ENCODE data around the gene CHN1.

The CHN1 gene

DNA sequence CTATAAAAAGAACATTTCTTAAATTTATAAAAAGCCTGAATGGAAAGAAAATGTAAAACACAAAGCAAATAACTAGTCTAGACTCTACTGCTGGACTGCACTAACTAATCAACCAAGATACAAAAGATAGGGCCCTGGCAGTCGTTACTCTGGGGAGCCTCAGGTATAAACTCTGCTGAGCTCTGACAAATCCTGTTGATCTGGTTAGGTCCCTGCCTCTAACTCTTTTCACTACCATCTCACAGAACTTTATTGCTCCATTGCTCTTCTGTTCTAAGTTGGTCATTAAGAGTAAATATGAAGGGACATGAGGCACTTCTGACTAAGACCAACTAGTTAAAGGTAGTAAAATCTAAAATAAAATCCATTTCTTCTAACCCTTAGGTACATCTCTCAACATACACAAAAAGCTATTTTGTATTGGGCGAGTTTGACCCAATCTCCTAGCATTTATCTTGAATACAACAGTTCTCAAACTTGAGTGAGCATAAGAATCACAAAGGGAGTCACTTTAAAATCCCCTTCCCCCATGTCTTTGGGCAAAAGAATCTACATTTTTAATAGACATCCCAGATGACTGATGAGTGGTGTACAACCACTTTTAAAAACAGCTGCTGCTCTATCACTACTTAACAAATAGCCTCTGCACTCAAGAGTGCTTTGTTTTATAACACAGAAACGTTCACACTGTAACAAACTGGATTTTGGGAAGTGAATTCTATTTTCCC lies 2.5 kb downstream of the CHN1 start:
- in situ Hi-C loops (cut with HindIII; ENCODE audit: low sequenced_read_pairs), result no loop called here

DNA sequence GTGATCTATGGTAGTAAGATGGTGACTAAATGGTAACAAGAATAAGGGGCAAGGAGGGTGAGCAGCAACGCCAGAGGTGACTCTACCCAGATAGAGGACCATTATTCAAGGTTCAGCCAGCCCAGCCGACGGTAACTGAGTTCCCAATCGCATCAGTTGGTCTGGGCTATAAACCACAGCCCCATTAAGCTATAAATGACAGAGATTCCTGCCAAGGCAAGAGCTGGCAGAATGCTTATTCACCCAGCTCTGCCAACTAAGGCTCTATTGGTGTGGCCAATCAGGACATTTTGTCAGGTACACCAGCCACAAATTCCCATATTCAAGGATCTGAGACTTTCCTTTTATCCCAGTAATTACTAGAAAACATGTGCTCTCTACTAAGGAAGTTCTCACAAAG lies 3.6 kb downstream of the CHN1 start:
- no peak for DNase-seq (ENCODE audit: low read depth, low spot score)
- H3K4me3 ChIP-seq (ENCODE audit: low read depth, low read length), result no peak overlapping the region
- in situ Hi-C loops (cut with HindIII; ENCODE audit: low sequenced_read_pairs), result no loop called here
- TF ChIP-seq, protein P1, sequence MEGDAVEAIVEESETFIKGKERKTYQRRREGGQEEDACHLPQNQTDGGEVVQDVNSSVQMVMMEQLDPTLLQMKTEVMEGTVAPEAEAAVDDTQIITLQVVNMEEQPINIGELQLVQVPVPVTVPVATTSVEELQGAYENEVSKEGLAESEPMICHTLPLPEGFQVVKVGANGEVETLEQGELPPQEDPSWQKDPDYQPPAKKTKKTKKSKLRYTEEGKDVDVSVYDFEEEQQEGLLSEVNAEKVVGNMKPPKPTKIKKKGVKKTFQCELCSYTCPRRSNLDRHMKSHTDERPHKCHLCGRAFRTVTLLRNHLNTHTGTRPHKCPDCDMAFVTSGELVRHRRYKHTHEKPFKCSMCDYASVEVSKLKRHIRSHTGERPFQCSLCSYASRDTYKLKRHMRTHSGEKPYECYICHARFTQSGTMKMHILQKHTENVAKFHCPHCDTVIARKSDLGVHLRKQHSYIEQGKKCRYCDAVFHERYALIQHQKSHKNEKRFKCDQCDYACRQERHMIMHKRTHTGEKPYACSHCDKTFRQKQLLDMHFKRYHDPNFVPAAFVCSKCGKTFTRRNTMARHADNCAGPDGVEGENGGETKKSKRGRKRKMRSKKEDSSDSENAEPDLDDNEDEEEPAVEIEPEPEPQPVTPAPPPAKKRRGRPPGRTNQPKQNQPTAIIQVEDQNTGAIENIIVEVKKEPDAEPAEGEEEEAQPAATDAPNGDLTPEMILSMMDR (IDR thresholded peaks at IDR 0.05; ENCODE audit: low read depth, low read length), result no peak

More for the DNA sequence above, 2.5 kb downstream of the CHN1 start:
- DNase-seq (ENCODE audit: low read depth, low spot score), result no peak
- H3K4me3 ChIP-seq (ENCODE audit: low read depth, low read length), result no peak overlapping the region
- TF ChIP-seq, protein P1 (IDR thresholded peaks at IDR 0.05; ENCODE audit: low read depth, low read length), result no peak

DNA sequence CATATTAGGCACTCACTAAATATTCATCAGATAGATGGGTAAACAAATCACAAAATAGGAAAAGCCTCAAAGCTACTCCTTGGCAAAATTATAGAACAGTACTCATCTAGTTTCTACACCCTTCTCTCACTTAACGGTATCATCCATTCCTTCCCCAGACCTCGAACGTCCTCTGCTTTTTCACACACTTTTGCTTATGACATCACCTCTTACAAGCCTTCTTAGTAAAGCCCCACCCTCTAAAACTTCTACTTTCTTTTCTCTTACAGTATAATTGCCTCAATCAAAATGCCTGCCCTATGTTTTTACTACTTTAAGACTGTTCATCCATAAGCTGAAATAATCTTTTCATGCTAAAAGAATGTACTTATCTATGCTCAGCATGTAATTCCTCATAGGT lies 8.1 kb downstream of the CHN1 start:
- no peak overlapping the region for H3K4me3 ChIP-seq (ENCODE audit: low read depth, low read length)
- TF ChIP-seq, protein P1 (IDR thresholded peaks at IDR 0.05; ENCODE audit: low read depth, low read length), result no peak
- DNase-seq (ENCODE audit: low read depth, low spot score), result peak; percentile 44
- in situ Hi-C loops (cut with HindIII; ENCODE audit: low sequenced_read_pairs), result no loop called here

DNA sequence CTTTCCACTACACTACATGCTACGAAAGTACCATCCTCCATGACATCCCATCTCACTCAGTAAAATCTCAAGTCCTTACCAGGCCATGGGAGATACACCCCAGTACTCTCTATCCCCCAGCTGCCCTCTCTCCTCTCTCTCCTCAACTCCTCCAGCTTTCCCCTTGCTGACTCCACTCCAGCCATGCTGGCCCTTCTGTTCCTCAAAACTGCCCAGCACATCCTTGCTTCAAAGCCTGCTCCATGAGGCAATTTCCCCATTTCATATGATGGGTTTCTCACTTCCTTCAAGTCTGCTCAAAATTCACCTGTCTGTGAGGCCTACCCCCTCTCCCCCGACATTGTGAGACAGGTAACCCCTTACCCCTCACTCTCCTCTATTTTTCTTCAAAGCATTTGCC lies 8.6 kb downstream of the CHN1 start:
- no peak for DNase-seq (ENCODE audit: low read depth, low spot score)
- TF ChIP-seq, protein P1 (IDR thresholded peaks at IDR 0.05; ENCODE audit: low read depth, low read length), result no peak
- H3K4me3 ChIP-seq (ENCODE audit: low read depth, low read length), result no peak overlapping the region
- in situ Hi-C loops (cut with HindIII; ENCODE audit: low sequenced_read_pairs), result no loop called here

DNA sequence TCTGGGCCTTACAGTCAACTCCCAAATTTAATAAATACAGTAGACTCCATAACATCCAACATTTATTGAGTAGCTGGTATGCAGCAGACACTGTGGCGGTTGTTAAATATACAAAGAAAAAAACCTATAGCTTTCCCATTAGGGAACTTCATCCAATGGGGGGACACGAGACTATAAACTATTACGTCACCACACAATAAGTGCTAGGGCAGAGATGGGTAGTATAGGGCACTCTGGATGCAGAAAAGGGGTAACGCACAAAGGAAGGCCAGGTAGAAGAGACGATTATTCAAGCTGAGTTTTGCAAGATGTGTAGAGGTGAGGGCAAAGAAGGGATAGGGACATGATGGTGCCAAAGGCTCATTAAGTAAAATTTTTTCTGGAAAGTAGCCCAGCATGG lies 10.8 kb downstream of the CHN1 start:
- TF ChIP-seq, protein P1 (IDR thresholded peaks at IDR 0.05; ENCODE audit: low read depth, low read length), result no peak
- DNase-seq (ENCODE audit: low read depth, low spot score), result no peak
- no peak overlapping the region for H3K4me3 ChIP-seq (ENCODE audit: low read depth, low read length)
- in situ Hi-C loops (cut with HindIII; ENCODE audit: low sequenced_read_pairs), result no loop called here

DNA sequence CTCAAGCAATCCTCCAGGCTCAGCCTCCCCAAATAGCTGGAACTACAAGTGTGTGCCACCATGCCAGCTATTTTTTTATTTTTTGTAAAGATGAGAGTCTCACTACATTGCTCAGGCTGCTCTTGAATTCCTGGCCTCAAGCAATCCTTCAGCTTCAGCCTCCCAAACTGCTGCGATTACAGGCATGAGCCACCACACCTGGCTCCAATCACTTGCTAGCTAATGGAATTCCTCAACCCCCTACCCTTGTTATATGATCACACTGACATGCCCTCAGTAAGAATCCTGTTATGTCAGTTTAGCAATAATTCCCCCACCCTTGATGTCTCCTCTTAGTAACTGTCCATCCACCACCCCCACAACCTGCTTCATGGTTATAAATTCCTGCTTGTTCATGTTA lies 12.3 kb downstream of the CHN1 start:
- in situ Hi-C loops (cut with HindIII; ENCODE audit: low sequenced_read_pairs), result no loop called here
- TF ChIP-seq, protein P1 (IDR thresholded peaks at IDR 0.05; ENCODE audit: low read depth, low read length), result no peak
- DNase-seq (ENCODE audit: low read depth, low spot score), result no peak
- no peak overlapping the region for H3K4me3 ChIP-seq (ENCODE audit: low read depth, low read length)
